Left cardiac atrium (tissue), 4 donors: ENCODE data around the gene MAML3. TPM values are rescaled to one million over a fixed set of nuclear protein-coding genes. Genes with fewer than 3 reads are reported as not detected.
A peak's percentile ranks its signal among the peaks of the same experiment; 100 is the strongest.

Source experiments
- ATAC-seq, 2 donors: fragments of 200-7000 bp; cut with Tn5 transposase; one replicate each; pipeline ENCODE4 v1.9.1; 2020; ENCODE audit warnings: mild to moderate bottlenecking in 2 of 2, moderate library complexity in 2 of 2
- DNase-seq: peaks from one replicate; pipeline ENCODE4 v3.0.0-alpha.2; 2020
- intact Hi-C, 2 donors: fragments of 100-400 bp; cut with DNase I; formaldehyde crosslinking; loops; one replicate each; pipeline versions ENCODE4 v1.14.1 to v1.15.1; 2022 to 2023
- total RNA-seq, 2 donors: library from RNA; stranded (reverse); fragmentation: NEBNext Ultra II Directional; extraction: Animal tissue kit (Norgen Biotek cat#: 25700); gene quantifications; one replicate each; pipeline ENCODE4 v1.2.1, GENCODE V29; 2021
- donor health status: DM: no; HTN: yes; CAD: no.
- donor health status: DM: no; HTN: yes; CAD: no; lungs with severe emphysema.
- donor health status: DM: yes; HTN: yes; CAD: no.
- donor health status: Dilated cardiomyopathy.

MAML3 gene
- total RNA-seq, 2 donors from 2014 or later: 2.6 to 3.0 TPM

DNA sequence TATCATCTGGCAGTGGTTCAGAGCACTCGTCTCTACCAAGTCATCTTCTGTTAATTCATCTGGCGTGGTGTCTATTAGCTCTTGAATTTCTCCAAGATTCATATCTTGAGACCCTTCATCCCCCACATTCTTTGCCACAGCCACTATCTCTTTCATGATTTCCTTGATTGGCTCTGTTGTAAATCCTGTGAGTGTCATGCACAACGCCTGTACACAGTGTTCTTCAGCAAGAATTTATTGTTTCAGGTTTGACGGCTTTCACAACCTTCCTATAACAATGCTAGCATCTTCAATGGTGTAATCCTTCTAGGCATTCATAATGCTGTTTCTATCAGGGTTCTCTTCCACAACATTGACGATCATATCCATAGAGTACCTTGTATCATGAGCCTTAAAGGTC, 457.5 kb downstream of the MAML3 start:
- ATAC-seq (no peak), DNase-seq (no peak)
- intact Hi-C loops: no loop called here

DNA sequence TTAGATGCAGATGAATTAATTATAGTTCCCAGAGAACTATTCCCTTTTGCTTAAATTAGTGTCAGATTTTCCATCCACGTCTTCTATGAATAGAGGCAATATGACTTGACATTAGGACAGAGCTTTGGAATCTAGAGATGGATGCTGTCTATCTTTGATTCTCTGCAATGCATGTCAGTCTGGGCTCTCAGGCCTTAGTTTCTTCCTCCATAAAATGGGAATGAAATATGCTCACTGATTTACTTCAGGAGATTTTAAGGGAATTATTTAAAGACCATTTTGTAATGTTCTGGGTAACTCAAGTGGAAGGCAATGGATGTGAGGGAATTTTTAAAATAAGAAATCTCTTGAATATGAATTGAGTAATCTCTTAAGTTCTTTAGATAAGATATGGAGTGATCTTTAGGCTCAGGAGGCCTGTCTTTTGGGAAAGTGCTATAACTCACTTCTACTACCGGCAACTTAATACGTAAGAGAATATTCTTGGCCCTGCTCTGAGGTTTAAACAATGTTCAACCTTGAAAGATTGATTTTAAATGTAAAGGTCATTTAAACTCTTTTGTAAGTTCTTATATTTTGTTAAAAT, 459.4 kb downstream of the MAML3 start:
- DNase-seq (no peak), ATAC-seq (no peak)
- intact Hi-C loops: no loop called here

DNA sequence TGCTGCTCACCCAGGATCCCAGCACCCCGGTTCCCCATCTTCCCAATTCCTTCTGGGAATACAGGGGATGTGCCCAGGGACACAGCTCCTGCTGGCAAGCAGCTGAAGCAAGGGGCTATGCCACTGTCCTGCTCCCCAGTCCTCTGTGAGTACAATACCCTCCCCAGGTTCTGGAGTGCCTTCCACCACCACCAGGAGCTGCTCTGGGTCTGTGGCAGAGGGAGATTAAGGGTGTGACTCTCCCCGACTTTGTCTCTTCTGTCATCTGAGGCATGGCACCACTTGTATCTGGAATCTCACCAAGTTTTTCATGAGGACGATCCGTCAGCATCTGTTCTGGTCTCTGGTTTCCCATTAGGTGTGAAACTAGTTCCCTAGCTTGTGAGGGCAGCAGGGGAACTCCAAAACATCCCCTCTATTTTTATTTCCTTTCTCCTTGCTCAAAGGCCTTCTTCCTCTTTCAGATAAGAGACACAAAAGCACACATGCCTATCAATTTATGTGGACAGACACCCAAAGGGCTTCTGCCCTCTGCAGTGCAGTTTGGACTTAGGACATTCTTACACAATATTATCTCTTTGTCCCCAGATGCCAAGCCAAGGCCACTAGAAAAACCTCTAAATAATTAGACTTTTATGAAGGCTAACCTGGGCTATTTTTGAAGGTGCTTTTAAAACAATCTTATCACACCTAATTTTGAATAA, 461.5 kb downstream of the MAML3 start:
- DNase-seq: peak; percentile 32

DNA sequence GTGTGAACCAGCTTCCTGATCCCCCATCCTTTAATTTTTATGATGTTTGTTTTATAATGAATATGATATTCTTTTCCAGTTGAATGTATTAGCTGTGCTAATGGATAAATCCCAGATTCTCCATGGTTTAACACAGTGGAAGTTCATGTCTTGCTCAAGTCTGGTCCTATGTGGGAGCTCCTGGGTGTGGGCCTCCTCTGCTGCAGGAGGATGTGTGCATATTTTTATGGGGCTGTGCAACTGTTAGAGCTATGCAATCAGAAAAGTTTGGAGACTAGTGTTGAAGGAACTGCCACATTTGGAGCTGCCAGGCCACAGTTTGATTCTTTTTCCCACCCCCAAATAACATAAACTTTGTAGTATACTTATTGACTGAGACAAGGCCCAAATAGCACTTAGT, 463.6 kb downstream of the MAML3 start:
- DNase-seq (no peak), ATAC-seq (no peak)
- intact Hi-C loops: no loop called here

More for the DNA sequence above, 461.5 kb downstream of the MAML3 start:
- intact Hi-C loops: no loop called here
- ATAC-seq: peak; percentile 89 to 94

DNA sequence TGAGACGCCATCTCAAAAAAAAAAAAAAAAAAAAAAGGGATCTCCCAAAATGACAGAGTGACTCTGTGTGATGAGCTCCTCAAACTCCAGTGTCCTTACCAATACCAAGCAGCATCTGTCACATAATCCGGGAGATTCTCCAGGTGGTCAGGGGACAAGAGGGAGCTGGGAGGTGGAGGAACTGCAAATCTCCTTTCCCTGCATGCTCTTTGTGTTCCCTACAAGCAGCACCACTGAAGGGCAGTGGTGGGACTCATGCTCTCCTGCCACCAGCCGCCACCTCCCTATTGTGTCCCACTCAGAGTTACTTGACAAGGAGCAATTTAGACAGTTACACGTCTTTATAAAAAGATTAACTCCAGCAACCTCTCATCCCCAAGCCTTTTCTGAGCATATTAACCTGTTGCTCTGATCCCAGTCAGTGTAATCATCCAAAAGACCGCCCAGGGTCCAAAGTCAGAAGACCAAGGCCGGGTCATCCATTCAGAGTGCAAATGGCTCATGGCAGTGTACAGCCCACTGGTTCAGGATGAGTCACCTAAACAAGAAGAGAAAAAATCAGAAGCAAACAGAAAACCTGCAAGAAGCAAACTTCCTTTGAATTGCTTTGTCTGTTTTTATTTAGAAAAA, 464.8 kb downstream of the MAML3 start:
- intact Hi-C loops: no loop called here
- no peak for ATAC-seq
- no peak for DNase-seq

DNA sequence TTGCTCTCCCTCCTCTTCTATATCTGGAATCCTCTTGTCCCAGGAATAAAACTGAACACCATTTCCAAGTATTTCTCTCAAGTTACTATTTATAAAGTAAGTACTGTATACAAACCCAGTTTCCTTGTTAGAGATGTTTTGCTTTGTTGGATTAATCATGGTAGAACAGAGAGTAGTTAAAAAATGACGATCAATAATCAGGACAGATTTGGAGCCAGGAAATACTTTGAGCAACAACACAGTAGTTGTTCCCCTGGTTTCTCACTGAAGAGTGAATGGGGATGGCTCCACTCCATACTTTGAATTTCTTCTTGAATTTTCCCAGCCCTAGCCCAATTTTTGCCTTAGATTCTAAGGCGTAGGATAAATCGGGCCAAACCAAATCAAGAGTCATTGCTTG, 467.0 kb downstream of the MAML3 start:
- no peak for ATAC-seq
- DNase-seq: no peak
- intact Hi-C loops: no loop called here

DNA sequence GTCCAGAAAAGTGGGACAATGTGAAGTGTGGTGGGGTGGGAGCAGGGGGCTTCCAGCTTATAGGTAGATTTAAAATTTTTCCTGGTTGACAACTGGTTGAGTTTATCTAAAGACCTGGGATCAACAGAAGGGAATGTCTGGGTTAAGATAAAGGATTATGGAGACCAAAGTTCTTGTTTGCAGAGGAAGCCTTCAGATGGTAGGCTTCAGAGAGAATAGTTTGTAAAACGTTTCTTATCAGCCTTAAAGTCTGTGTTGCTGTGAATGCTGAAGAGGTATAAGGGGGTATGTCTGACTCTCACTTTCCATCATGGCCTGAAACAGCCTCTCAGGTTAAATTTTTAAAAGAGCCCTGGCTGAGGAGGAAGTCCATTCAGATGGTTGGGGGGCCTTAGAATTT, 467.9 kb downstream of the MAML3 start:
- DNase-seq (no peak), ATAC-seq (no peak)
- intact Hi-C loops: no loop called here

DNA sequence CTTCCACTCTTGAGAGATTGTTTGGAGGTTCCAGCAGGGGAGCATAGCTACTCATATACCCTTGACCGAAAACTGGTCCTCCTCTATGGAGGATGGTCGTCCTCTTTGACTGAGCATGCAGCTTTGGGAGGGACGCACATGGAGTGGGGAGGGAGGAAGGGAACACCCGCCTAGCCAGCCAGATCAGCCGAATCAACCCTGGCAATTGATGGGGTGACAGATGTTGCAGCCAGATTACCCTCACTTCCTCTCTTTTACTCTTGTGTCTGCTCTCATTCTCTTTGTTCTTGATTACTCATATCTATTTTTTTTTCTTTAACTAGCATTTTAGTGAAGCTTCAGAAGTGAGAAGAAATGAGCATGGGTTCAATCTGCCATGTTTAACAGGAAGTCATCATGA, 468.8 kb downstream of the MAML3 start:
- no peak for DNase-seq
- no peak for ATAC-seq
- intact Hi-C loops: no loop called here

DNA sequence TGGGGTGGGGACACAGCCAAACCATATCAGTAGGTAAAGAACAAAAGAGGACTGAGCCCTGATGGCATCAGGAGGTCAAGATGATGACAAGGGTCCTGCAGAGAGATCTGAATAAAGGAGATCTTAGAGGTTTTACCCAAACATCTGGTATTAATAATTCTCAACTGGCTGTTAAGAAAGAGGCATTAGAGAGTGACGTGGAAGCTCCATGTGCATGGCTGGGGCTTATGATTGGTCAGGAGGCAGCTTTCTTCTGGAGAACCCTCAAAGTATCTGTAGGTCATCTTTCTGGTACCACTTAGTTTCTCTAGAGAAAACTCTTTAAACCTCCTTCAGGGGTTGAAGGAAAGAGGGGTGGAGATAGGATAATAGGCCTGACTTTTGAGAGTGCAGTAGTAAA, 469.6 kb downstream of the MAML3 start:
- intact Hi-C loops: no loop called here
- no peak for ATAC-seq

DNA sequence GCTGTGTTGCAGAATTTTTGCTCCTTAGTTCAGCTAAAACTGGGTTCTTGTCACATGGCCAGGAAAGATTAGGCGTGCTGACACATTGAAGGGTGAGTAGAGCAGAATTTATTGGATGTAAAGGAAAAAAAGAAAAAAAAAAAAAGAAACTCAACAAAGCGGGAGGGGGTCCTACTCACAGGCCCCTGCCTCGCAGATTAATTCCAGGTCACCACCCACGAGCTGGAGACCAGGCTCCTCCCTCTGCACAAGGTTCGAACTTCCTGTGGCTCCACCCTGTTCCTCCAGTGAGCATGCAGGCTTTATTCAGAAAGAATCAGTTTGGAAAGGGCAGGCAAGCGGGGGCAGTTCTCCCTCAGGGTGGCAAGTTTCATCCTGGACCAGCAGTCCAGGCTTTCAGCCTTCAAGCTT, 471.2 kb downstream of the MAML3 start:
- peak; percentile 41 for DNase-seq

More for the DNA sequence above, 469.6 kb downstream of the MAML3 start:
- no peak for DNase-seq

DNA sequence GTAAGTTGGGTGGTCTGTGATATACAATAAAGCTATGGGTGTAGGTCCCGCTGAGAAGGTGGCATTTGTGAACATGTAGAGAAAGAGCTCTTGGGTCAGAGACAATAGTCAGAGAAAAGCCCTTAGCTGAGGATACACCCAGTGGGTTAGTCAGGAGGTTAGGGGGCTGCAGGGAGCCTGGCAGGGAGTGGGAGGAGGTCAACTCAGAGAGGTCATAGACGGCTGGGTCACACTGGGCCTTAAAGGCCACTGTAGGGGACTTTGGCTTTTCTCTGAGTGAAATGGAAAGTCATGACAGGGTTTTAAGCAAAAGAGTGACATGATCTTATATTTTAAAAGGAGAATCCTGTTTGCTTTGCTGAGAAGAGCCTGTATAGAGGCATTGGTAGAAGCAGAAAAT, 471.7 kb downstream of the MAML3 start:
- DNase-seq (no peak), ATAC-seq (no peak)
- intact Hi-C loops: no loop called here

More for the DNA sequence above, 471.2 kb downstream of the MAML3 start:
- intact Hi-C loops: no loop called here
- peak; percentile 43 to 60 for ATAC-seq

DNA sequence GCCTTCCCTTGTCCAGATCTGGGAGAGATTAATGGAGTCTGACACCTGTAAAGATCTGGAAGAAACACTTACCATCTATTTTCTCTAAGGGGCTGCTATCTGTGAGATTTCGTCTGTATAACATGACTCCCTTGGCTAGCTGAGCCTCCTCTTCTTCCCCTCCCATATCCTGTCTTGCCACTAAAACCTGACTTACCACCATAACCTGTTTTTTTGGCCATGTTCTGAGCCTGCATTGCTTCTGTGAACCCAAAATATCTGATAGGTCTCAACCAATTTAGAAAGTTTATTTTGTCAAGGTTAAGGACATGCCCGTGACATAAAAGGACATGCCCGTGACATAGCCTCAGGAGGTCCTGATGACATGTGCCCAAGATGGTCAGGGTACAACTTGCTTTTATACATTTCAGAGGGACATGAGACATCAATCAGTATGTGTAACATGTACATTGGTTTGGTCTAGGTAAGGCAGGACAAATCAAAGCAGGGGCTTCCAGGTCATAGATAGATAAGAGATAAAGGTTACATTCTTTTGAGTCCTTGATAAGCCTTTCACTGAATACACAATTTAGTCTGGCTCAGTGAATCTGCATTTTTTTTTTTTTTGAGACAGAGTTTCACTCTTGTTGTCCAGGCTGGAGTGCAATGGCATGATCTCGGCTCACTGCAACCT, 476.9 kb downstream of the MAML3 start:
- DNase-seq: no peak
- intact Hi-C loops: no loop called here
- ATAC-seq: no peak

DNA sequence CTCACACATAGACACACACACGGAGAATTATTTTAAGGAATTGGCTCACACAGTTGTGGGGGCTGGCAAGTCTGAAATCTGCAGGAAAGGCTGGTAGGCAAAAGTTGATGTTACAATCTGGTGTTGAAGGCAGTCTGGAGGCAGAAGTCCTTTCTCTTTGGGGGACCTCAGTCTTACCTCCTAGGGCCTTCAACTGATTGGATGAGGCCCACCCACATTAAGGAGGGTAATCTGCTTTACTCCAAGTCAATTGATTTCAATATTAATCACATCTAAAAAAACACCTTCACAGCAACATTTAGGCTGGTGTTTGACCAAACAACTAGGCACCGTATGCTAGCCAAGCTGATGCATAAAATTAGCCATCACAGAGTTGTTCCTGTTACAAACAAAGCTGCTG, 477.6 kb downstream of the MAML3 start:
- DNase-seq (no peak), ATAC-seq (no peak)
- intact Hi-C loops: no loop called here

DNA sequence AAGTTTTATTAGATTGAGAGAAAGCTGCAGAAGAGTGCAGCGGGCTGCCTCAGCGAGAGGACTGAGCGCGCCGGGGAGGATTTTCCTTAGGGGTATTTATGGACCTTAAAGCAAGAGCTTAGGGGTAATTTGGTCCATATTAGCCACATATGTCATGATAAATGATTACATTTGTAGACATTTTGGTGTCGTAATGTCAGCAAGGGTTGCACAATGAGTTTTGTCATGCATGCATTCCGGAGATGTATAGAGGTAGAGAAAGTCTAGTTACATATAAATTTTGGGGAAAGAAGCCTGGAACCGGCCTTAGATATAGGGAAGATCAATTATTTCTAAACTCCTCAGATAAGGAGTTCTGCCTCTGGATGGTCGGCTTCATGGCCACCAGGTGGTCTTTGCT, 478.3 kb downstream of the MAML3 start:
- ATAC-seq: no peak

DNA sequence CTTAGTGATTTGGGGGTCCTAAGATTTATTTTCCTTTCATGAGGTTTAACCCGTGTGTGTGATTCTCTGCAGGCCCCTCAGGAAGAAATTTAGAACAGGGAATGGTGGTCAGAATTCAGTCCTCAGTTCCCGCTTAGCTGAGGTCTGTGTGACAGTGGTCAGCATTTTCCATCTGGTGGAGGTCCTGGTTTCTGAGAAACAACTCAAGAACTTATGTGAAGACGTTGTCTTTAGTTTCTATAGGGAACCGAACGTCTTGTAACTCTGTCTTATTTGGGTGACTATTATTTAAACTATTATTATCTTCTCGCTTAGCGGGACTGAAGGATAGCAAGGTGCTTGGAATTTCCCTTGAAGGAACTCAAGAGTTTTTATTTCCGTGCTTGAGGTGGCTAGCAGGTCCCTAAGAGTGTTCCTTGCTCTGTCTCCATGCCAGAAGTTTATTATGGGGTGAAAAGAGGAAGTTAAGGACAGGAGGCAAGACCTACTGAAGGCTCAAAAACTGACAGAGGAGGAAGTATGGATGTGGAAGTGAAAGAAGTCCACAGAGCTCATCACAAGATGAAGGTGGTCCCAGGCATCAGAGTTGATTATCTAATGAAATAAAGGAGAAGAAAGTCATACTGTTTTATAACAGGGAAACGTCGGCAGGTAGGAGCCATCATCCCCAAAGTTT, 479.0 kb downstream of the MAML3 start:
- intact Hi-C loops: no loop called here
- ATAC-seq: peak; percentile 38 to 72

More for the DNA sequence above, 478.3 kb downstream of the MAML3 start:
- no peak for DNase-seq
- intact Hi-C loops: no loop called here

DNA sequence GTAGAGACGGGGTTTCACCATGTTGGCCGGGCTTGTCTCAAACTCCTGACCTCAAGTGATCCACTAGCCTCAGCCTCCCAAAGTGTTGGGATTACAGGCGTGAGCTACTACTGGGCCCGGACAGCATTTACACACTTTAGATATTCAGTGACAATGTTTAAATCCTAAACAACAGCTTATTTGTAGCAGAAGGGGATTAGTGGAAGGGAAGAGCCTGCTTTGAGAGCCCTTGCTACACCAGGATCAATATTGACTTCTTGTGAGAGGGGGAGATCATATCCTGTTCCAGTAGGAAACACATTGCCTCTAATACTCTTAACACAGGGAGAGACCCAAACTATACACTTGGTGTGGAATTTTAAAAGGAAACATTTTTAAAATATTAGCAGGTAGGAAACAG, 481.3 kb downstream of the MAML3 start:
- no peak for DNase-seq
- ATAC-seq: no peak
- intact Hi-C loops: no loop called here

More for the DNA sequence above, 479.0 kb downstream of the MAML3 start:
- DNase-seq: no peak

DNA sequence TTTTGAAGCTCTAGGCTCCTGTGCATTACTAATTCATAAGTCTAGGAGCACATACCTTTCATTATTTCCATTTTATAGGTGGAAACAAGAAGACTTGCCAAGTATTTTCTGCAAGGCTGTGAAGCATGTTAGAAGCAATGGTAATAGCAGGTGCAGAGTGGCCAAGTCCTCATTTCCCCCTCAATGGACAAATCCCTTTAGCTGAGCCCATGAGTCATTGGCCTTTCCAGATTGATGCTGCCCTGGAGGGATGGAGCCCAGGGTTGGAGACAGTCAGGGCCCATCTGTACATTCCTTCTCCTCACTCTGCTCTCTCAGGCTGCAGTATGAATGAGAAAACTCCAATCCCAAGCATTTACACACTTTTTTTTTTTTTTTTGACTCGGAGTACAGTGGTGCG, 481.8 kb downstream of the MAML3 start:
- ATAC-seq: no peak
- intact Hi-C loops: no loop called here
- DNase-seq: no peak

DNA sequence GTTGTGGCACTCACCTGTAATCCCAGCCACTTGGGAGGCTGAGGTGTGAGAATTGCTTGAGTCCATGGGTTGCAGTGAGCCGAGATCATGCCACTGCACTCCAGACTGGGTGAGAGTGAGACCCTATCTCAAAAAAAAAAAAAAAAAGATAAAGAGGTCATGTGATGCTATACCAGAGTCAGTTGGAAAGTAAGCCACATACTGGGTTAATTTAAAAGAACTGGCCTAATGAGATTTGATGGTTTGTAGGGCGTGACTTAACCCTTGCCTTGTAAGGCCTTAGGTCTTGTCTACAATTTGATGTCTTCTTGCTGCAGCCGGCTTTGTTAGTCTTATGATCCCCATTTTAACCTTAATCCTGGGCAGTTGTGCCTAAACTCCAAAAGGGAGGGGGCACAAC, 483.2 kb downstream of the MAML3 start:
- DNase-seq: no peak
- intact Hi-C loops: no loop called here
- no peak for ATAC-seq

DNA sequence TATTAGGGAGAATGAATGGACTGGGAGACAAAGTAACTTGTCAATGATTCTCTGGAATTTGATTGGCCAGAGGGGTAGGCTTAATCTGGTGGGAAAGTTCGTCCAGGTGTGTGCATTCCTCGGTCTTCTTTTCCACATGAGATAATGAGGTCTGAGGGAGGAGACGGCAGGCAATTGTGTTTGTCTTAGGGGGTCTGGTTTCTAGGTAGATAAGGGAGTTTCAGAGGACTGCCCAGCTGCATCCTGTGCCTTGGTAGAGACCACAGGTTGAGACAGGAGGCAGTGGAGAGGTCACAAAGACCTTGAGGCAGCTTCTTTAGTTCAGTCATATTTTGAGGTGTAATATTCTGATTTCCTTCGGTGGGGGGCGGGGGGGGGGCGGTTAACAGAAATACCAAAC, 484.1 kb downstream of the MAML3 start:
- intact Hi-C loops: no loop called here
- no peak for ATAC-seq
- DNase-seq: no peak

DNA sequence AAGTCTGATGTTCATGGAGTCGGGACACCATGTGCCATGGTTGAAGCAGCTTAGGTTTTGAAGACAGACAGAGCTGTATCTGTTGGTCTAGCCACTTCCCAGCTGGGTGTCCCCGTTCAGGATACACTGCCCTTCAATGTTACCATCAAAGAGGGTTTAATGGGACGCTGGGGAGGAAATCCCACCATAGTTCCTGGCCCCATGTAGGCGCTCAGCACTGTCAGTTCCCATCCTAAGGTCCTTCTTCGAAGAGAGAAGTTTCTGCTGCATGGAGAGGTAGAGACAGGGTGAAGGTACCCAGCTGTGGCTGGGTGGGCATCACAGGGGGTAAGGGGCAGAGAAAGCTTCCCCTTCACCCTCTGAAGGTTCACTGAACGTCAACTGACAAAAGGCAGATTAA, 484.6 kb downstream of the MAML3 start:
- intact Hi-C loops: no loop called here
- no peak for DNase-seq
- no peak for ATAC-seq
